ENCODE data around the gene ACYP1. TPM values are rescaled to one million over a fixed set of nuclear protein-coding genes. Genes with fewer than 3 reads are reported as not detected.

Gene ACYP1
- total RNA-seq, 1 donor from 2014 or later: 10.4 TPM

DNA sequence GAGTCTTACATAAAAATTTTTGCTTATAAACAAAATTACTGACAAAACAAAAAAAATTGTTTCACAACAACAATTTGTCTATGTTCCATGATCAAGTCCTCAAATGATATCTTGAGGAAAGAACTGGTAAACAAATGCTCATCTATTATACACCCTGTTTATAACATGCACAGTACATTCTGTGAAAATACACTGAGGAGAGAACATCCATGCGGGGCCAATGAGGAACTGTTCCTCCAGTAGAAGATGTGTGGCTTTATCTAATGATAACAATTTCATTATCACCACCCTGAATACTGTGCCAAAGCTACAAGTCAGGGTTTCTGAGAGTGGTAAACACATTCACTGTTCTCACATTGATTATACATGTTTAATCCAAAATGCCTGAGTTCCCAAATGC is 23.3 kb downstream of the ACYP1 start:
- Mint-ChIP-seq H3K4me1 (ENCODE audit: unreplicated experiment) (peaks cover 13% of the 10 kb centered on the region), H3K27me3 (ENCODE audit: unreplicated experiment) (no peaks in the 10 kb centered on the region)
- TF ChIP-seq, protein P1, sequence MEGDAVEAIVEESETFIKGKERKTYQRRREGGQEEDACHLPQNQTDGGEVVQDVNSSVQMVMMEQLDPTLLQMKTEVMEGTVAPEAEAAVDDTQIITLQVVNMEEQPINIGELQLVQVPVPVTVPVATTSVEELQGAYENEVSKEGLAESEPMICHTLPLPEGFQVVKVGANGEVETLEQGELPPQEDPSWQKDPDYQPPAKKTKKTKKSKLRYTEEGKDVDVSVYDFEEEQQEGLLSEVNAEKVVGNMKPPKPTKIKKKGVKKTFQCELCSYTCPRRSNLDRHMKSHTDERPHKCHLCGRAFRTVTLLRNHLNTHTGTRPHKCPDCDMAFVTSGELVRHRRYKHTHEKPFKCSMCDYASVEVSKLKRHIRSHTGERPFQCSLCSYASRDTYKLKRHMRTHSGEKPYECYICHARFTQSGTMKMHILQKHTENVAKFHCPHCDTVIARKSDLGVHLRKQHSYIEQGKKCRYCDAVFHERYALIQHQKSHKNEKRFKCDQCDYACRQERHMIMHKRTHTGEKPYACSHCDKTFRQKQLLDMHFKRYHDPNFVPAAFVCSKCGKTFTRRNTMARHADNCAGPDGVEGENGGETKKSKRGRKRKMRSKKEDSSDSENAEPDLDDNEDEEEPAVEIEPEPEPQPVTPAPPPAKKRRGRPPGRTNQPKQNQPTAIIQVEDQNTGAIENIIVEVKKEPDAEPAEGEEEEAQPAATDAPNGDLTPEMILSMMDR (IDR thresholded peaks at IDR 0.05): no peak

DNA sequence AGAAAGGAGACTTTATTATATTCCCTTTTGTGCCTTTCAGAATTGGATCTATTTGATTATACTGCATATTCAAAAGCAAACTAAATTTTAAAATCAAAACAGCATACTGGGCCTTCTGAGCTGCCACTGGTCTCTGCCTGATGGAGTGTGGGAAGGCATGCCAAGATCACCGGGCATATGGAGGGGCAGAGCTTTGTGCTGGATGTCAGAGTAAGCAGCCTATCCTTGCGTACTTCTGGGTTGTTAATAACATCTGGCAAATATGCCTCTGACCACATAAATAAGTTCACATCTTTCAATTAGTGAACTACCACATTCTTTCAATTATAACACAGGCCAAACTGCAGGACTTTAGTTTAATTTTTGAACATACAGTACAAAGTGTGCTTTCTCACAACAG is 30.9 kb downstream of the ACYP1 start:
- TF ChIP-seq, protein P1 (IDR thresholded peaks at IDR 0.05): no peak
- no peaks in the 10 kb centered on the region for H3K9me3 Mint-ChIP-seq (ENCODE audit: unreplicated experiment)
- no peak overlapping the region for H3K4me3 Mint-ChIP-seq (ENCODE audit: unreplicated experiment)
- H3K27me3 Mint-ChIP-seq (ENCODE audit: unreplicated experiment): no peaks in the 10 kb centered on the region
- peaks cover 4% of the 10 kb centered on the region for H3K4me1 Mint-ChIP-seq (ENCODE audit: unreplicated experiment)
- DNase-seq (ENCODE audit: extremely low spot score, unreplicated experiment): no peak
- no peak overlapping the region for H3K27ac Mint-ChIP-seq (ENCODE audit: unreplicated experiment)
- peaks cover 50% of the 10 kb centered on the region for H3K36me3 Mint-ChIP-seq (ENCODE audit: unreplicated experiment)

More for the DNA sequence above, 23.3 kb downstream of the ACYP1 start:
- Mint-ChIP-seq H3K27ac (ENCODE audit: unreplicated experiment) (no peak overlapping the region), H3K4me3 (ENCODE audit: unreplicated experiment) (no peak overlapping the region), H3K9me3 (ENCODE audit: unreplicated experiment) (no peaks in the 10 kb centered on the region), H3K36me3 (ENCODE audit: unreplicated experiment) (peaks cover 27% of the 10 kb centered on the region)
- no peak for DNase-seq (ENCODE audit: extremely low spot score, unreplicated experiment)

DNA sequence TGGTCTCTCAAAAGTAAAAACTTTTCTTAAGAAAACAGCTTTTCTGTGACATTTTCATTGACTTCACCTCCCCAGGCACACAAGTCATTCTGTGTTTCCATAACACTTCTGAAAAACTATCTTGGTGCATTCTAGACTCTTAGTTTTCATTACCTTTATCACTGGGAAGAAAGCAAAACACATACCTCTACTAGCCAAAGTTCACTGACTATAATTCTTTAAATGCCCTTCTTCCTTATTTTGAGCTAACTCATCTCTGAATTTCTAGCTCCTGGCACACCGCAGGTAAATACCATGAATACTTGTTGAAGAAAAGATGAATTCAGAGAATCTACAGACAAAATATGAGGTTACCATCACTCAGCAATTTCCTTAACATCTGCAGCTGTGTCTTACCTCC is 33.7 kb downstream of the ACYP1 start:
- Mint-ChIP-seq H3K4me3 (ENCODE audit: unreplicated experiment) (no peak overlapping the region), H3K27ac (ENCODE audit: unreplicated experiment) (no peak overlapping the region), H3K36me3 (ENCODE audit: unreplicated experiment) (peaks cover 42% of the 10 kb centered on the region), H3K9me3 (ENCODE audit: unreplicated experiment) (no peaks in the 10 kb centered on the region), H3K27me3 (ENCODE audit: unreplicated experiment) (no peaks in the 10 kb centered on the region), H3K4me1 (ENCODE audit: unreplicated experiment) (peaks cover 4% of the 10 kb centered on the region)
- no peak for DNase-seq (ENCODE audit: extremely low spot score, unreplicated experiment)
- TF ChIP-seq, protein P1 (IDR thresholded peaks at IDR 0.05): no peak

DNA sequence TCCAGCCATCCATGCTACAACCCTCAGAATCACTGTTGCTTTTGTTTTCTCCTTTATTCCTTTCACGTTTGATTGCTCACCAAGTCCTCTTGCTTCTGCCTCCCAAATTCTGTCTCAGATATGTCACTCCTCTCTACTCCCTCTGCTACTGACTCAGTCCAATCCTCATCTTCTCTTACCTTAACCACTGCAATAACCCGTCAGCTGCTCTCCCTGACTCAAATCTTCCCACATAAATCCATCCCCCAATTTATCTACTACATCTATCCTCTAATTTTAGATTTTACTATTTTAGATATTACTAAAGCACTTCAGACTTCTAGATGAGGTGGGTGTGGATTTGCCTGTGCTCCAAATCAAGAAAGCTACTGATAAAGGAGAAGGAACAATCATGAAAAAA is 37.9 kb downstream of the ACYP1 start:
- no peak overlapping the region for H3K27ac Mint-ChIP-seq (ENCODE audit: unreplicated experiment)
- no peak for DNase-seq (ENCODE audit: extremely low spot score, unreplicated experiment)
- TF ChIP-seq, protein P1 (IDR thresholded peaks at IDR 0.05): no peak
- H3K36me3 Mint-ChIP-seq (ENCODE audit: unreplicated experiment): peaks cover 36% of the 10 kb centered on the region
- no peaks in the 10 kb centered on the region for H3K27me3 Mint-ChIP-seq (ENCODE audit: unreplicated experiment)
- no peaks in the 10 kb centered on the region for H3K4me1 Mint-ChIP-seq (ENCODE audit: unreplicated experiment)
- H3K9me3 Mint-ChIP-seq (ENCODE audit: unreplicated experiment): no peaks in the 10 kb centered on the region
- H3K4me3 Mint-ChIP-seq (ENCODE audit: unreplicated experiment): no peak overlapping the region

DNA sequence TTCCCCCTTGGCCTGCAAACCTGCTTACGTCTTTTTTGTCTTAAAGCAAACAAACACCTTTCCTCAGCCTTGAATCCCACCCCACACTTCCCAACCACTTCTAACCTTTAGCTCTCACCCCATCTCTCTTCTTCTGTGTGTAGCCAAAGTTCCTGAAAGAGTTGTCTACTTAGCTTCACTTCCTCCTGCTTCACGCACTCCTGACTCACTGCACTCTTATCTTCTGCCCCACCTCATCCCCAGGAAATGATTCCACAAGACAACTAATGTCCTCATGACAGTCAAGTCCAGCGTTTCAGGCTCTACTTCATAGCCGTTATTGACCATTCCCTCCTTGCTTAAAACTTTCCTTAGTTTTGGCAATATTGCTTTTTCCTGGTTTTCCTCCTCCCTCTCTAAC is 38.7 kb downstream of the ACYP1 start:
- Mint-ChIP-seq H3K27ac (ENCODE audit: unreplicated experiment) (no peak overlapping the region), H3K4me1 (ENCODE audit: unreplicated experiment) (no peaks in the 10 kb centered on the region), H3K9me3 (ENCODE audit: unreplicated experiment) (no peaks in the 10 kb centered on the region), H3K27me3 (ENCODE audit: unreplicated experiment) (no peaks in the 10 kb centered on the region), H3K4me3 (ENCODE audit: unreplicated experiment) (no peak overlapping the region), H3K36me3 (ENCODE audit: unreplicated experiment) (peaks cover 34% of the 10 kb centered on the region)
- TF ChIP-seq, protein P1 (IDR thresholded peaks at IDR 0.05): no peak
- DNase-seq (ENCODE audit: extremely low spot score, unreplicated experiment): no peak
